ENCODE results near the gene TMEM125.

DNA sequence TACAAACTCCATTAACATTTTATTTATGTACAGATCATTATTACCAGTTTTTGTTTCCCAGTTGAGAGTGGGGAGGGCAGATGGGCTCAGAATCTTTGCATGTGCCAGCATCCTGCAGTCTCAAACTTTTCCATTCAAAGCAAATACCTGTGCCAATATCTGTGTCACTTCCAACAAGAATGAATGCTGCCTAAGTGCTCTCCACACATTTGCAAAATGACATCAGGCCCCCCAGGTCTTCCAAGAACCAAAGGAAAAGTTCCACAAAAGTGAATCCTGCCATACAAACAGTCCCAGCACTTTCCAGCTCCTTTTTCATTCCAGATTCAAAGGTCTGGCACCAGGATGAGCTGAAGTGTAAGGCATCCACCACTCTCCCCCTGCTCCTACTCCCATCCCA is 29.3 kb downstream of the TMEM125 start:
- no peak for TF ChIP-seq EP300 (IDR thresholded peaks at IDR 0.05; ENCODE audit: low read depth)
- TF ChIP-seq, protein P1, sequence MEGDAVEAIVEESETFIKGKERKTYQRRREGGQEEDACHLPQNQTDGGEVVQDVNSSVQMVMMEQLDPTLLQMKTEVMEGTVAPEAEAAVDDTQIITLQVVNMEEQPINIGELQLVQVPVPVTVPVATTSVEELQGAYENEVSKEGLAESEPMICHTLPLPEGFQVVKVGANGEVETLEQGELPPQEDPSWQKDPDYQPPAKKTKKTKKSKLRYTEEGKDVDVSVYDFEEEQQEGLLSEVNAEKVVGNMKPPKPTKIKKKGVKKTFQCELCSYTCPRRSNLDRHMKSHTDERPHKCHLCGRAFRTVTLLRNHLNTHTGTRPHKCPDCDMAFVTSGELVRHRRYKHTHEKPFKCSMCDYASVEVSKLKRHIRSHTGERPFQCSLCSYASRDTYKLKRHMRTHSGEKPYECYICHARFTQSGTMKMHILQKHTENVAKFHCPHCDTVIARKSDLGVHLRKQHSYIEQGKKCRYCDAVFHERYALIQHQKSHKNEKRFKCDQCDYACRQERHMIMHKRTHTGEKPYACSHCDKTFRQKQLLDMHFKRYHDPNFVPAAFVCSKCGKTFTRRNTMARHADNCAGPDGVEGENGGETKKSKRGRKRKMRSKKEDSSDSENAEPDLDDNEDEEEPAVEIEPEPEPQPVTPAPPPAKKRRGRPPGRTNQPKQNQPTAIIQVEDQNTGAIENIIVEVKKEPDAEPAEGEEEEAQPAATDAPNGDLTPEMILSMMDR (IDR thresholded peaks at IDR 0.05): no peak

Data from transverse colon (tissue), 3 donors.